GM18502 (cell line): ENCODE results near the gene RPL35.
A peak's percentile ranks its signal among the peaks of the same experiment; 100 is the strongest.
"Not testable (repeated sequence)": the region's sequence is repeated elsewhere in the genome, so short reads cannot be mapped to it uniquely, and the experiment has no call there.

Source experiments
- ATAC-seq: cut with Tn5 transposase; IDR thresholded peaks from one replicate; pipeline ENCODE4 v1.9.1; 2021; ENCODE audit warnings: mild to moderate bottlenecking; ENCODE audit not compliant: unreplicated experiment, poor library complexity

RPL35 gene

DNA sequence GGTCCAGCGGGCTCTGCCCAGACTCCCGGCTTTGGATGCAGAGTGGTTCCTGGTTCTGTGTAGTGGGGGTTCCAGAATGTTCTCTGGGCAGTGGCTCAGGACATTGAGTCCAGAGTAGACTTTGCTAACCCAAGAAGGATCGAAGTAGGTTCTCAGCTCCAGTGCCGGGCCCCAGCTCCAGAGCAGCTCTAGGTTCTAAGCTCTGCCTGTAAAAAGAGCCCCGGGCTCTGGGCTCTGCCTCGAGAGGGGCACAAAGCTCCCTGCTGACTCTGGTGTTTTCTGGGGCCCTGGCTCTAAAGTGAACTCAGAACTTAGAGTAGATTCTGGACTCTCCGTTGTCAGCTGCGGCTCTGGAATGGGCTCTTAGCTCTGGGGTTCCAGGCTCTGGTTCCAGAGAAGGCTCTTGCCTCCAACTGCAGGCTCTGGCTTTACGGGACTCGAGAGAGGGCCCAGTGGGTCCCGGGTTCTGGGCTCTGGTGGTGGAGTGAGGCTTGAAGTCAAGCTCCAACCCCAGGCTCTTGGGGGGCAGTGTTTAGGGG lies 8.1 kb downstream of the RPL35 start:
- no peak for ATAC-seq

DNA sequence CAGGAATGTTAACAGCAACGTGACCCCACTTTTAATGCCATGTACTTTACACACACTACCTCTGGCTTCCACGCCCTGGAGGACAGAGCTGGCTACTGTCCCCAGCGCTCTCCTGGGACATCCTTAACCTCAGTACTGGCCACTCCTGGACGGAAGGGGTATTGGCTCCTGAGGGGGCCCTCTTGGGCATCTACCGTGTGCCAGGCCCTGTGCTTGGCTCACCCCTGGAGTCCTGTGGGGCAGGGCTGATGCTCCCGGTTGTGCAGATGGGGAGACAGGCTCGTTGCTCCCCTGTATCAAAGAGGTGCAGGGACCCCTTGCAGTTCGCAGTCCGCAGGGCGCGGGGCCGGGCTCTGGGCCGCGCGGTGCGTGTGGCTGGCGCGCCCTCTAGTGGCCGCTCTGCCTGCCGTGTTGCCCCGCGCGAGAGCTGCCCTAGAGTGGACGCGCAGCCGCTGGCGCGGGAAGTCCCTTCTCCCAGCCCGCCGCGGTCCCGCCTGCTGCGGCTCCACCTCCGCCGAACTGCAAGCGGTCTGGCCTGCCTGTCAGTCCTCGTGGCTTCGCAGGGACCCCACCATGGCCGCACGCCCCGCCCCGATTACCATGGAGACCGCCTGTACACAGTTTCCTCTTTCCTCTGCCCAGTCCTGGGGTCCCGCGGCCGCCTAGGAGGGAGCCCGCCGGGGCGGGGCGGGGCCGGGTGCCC lies 8.8 kb downstream of the RPL35 start, which contains the start of gene WDR38:
Gene WDR38 (plus strand): TSS at position 632 of the 703 bp plus-strand sequence. CDS start 72 bp downstream, outside the sequence.
- ATAC-seq = peak; percentile 82

DNA sequence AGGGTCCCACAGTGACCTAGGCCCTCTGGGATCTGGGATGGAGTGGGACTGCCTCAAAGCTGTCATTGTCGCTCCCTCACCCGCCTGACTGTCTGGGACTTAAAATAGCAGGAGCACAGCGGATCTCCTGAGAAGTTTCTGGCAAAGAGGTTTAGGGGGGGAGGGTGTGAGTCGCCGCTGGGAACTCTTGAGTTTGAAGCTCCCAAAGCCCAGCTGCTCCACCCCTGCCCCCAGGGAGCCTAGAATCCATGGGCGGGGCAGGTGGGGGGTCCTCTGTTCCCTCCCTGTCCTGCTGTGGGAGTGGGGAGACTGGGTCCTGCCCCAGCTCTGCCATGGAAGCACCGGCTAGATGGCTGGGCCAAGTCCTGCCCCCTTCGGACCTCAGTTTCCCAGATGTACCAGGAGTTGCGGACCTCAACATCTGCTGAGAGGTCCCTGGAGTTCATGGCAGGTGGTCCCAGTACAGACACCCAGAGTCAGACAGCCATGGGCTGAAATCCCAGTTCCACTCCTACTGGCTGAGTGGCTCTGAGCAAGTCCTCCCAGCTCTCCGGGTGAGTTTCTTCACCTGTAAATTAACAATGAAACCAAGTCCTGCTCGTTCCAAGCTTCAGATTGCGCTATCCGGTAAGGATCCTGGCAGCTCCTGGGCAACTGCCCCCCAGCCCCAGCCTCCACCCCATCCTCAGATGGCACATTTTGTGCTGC lies 9.5 kb downstream of the RPL35 start:
- no peak for ATAC-seq

DNA sequence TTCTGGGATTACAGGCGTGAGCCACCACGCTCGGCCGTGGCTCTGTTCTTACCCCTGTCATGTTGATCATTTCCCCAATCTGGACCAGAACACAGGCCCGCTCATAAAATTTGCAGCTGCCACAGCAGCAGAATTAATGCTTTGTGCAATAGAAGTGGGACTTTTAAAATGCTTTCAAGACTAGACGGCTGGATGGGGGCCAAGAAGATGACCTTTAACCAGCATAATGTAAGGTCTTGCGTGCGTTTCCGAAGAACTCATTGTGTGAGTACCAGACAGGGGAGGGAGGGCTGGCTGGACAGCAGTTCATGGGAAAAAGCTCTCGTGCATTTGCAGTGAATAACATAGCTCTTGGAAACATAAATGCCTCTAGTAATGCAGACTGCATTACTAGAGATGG lies 12.0 kb downstream of the RPL35 start:
- no peak for ATAC-seq

DNA sequence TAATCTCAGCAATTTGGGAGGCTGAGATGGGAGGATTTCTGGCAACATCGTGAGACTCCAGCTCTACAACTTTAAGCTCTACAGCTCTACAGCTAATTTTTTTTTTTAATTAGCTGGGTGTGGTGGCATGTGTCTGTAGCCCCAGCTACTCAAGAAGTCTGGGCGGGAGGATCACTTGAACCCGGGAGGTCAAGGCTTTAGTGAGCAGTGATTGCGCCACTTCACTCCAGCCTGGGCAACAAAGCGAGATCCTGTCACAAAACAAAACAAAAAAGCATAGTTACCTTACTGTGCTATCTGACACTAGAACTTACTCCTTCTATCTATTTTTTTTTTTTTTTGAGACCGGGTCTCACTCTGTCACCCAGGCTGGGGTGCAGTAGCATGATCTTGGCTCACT lies 14.8 kb downstream of the RPL35 start:
- ATAC-seq = no peak

DNA sequence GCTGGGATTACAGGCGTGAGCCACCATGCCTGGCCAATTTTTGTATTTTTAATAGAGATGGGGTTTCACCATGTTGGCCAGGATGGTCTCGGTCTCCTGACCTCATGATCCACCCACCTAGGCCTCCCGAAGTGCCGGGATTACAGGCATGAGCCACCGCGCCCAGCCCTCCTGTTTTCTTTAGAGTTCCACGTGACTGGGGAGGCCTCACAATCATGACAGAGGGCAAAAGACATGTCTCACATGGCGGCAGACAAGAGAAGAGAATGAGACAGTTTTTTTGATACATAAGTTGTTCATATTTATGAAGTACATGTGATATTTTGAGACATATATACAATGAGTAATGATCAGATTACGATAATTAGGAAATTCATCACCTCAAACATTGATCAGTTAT lies 15.3 kb downstream of the RPL35 start:
- ATAC-seq = not testable (repeated sequence)

DNA sequence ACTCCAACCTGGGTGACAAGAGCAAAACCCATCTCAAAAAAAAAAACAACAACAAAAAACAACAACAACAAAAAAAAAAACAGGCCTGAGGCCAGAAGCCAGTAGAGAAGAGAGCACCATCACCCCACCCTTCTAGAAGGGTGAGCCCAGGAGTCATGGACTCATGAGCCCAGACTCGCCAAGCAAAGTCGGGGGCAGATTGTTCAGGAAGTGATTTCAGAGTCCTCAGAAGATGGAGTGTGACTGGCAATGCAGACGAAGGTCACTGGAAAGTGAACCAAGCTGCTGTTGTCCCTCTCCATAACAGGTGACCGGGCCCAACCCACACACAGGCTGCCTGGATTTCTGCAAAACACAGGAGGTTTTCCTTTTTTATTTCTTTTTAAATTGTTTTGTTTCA lies 17.5 kb downstream of the RPL35 start:
- ATAC-seq = no peak

DNA sequence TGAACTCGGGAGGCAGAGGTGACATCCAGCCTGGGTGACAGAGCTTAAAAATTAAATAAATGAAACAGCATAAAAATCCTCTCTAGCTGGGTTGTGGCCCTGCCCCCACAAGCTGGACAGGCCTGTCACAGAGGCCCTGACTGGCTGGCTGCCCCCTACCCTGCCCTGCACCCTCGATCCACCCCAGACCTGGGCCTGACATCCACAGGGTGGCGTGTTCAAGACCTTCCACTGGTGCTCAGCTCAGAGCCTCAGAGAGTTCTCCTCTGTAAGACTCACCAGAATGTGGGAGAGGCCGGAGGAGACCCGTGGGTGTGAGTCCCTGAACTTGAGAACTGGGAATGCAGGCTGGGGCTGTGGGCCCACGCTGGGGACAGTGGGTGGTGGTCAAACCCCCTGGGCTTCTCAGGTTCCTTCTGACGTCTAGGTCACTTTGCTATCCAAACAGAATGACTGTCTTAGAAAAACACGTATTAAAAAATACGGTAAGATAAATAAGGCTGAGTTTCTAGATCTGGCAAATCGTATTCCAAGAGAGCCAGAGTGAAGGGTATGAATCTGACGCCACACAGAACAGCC lies 18.2 kb downstream of the RPL35 start:
- no peak for ATAC-seq

DNA sequence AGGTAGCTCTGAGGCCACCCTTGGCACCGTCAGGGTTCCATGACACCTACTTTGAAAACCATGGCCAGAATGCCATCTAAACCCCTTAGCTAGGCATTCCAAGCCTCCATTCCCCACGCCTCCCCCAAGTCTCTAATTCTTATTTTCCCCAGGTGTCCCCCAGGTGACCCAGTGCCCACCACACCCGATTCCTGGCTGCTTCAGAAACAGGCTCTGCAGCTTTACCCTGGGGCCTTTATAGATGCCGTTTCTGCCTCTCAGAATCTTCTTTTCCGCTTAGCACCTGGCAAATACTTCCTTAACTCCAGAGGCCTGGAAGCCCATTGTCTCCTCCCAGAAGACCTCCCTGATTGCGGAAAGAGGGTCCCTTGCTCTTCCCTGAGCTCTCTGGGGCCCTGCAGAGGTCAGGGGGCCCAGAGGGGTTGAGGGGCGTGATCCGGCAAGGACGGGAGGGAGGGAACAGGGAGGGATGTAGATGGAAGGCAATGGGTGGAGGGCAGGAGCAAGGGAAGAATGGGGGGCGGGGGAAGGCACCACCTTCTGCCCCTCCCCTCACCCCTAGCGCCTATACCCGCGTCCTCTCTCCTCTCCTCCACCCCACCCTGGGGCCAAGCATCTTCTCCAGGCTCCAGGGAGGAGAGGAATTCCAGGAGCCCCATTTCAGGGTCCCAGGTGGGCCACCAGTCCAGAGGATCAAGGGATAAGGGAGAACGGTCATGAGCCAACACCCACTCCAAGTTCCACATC lies 20.5 kb downstream of the RPL35 start:
- no peak for ATAC-seq

DNA sequence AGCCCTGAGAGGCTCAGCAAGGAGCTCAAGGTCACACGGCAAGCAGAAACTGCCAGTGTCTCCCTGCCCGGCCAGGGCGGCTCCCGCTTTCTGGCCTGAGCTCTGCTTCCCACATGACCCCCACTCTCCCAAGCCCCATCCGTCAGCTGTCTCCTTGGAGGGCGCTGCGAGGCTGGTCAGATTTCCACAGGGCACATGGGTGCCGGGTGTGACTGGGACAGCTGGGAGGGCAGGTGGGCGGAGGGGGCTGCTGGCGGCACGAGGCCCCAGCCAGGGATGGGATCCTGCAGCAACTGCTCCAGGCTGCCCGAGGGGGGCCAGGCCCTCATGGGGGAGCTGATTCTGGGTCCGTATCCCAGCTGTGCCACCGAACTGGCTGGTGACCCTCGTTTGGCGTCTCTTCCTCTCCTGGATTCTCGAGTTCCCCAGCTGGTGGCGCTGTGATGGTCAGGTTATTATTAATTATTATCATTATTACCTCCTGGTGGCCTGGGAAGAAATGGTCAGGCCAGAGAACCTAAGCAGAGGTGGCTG lies 21.4 kb downstream of the RPL35 start:
- no peak for ATAC-seq

DNA sequence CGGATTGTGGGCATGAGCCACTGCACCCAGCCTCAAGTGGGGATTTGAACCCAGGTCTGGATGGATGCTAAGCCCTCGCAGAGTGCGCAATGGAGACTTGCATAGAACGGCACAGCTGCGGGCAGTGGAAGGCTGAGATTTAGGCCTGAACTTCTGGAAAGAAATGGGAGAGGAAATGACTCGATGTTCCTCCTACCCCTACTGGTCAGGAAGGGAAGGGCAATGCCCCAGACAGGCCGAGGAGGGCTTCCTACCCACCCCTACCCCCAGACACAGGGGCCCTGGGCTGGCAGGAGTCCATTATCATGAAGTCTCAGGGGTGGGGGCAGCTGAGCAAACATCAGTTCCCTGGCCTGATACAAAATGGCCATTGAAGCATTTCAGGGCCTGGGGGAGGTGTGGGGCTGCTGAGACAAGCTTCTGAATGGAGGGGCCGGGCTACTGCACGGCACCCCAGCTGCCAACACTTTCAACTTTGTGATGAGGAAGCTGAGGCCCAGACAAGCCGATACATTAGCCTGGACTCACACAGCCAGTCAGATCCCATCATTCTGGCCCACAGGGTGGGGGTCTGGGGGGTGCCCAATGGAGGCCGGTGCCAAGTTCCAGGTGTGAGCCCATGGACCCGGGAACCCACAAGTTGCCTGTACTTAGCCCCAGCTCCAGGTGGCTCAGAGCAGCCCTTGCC lies 22.0 kb downstream of the RPL35 start:
- ATAC-seq = no peak

DNA sequence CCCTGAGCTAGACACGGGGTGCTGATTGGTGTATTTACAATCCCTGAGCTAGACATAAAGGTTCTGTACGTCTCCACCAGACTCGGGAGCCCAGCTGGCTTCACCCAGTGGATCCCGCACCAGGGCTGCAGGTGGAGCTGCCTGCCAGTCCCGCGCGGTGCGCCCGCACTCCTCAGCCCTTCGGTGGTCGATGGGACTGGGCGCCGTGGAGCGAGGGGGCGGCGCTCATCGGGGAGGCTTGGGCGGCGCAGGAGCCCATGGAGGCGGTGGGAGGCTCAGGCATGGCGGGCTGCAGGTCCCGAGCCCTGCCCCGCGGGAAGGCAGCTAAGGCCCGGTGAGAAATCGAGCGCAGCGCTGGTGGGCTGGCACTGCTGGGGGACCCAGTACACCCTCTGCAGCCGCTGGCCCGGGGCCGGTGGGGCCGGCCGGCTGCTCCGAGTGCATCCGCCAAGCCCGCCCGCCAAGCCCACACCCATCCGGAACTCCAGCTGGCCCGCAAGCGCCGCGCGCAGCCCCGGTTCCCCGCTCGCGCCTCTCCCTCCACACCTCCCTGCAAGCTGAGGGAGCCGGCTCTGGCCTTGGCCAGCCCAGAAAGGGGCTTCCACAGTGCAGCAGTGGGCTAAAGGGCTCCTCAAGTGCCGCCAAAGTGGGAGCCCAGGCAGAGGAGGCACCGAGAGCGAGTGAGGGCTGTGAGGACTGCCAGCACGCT lies 23.0 kb downstream of the RPL35 start:
- not testable (repeated sequence) for ATAC-seq

DNA sequence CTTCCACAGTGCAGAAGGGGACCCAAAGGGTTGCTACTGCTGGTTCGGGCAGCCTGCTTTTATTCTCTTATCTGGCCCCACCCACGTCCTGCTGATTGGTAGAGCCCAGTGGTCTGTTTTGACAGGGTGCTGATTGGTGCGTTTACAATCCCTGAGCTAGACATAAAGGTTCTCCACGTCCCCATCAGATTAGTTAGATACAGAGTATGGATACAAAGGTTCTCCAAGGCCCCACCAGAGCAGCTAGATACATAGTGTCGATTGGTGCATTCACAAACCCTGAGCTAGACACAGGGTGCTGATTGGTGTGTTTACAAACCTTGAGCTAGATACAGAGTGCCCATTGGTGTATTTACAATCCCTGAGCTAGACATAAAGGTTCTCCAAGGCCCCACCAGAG lies 23.6 kb downstream of the RPL35 start:
- ATAC-seq = not testable (repeated sequence)

DNA sequence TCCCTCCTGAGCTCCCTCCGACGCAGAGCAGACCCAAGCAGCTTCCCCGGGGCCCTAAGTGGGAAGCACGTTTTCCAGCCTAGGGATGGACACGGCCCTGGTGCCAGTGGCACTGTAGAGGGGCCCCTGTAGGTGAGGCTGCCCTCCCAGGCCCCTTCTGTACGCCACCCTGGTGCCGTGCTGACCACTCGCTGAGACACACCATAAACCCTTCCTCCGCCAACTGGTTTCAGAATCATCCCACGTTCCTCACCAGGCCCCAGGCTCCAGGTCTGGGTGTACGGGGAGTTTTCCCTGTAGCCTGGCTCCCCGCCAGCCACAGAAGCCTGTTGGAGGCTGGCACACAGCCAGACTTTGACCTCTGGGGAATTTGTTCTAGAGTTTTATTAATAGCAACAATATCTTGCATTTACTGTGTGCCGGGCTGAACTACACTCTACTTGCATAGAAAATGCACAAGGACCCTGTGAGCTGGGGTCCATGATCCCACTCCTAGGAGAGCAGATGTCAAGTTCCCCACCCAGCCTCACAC lies 26.7 kb downstream of the RPL35 start:
- ATAC-seq = no peak

DNA sequence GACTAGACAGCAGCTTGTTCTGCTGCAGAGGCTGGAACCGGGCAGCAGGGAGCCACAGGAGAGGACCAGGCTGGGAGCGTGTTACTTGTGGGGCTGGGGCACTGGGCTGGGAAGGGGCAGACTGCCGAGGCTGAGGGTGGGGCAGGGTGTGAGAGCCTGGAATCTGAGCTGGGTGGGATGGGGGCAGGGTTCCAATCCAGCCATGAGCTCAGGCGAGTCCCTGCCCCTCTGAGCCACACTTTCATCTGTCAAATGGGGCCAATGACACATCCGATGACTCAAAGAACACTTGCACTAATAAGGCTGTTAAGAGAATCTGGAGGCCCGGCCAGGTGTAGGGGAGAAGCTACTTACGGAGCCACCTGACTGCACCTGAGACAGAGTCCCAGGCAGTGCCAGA lies 27.2 kb downstream of the RPL35 start:
- no peak for ATAC-seq

DNA sequence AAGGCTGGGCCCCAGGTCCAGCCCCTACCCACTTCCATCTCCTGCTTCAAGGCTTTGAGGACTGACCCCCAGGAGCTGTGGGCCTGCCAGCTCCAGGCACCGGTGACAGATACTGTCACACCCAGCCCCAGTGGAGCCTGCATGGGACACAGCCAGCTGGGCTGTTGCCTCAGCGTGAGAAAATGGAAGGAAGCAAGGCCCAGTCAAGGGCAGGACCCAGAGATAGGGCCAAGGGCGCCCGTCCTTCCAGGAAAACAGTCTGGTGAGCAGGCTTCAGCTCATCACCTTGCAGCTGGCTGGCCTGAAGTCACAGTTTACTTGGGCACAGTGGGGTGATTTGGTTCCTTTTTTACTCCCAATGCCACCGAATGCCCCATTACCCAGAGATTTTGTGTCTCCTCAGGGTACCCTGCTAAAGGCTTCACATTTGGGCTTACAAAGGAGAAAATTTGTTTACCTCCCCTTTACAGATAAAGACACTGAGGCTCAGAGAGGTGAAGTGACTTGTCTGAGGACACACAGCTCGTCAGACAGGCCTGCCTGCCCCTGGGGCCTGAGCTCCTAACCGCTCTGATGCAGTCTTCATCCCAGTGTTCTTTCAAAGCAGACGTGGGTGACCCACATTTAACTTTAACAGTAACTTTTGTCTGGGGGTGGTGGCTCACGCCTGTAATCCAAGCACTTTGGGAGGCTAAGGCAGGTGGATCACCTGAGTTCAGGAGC lies 30.0 kb downstream of the RPL35 start:
- ATAC-seq = no peak

DNA sequence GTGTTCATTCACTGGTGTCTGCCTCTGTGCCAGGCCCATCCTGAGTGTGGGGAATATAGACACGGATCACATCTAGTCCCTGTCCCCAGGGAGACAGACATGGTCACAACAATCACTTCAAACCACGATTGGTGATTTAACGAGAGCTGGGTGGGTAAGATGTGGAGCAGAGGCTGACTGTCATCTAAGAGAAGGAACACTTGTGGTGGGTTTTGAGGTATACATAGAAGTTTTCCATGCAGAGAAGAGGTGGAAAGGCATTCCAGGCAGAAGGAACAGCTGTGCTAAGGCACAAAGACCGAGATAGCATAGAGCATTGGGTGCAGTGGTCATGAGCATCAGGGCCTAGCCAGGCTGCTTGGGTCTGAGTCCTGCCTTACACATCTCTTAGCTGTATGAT lies 31.2 kb downstream of the RPL35 start:
- no peak for ATAC-seq

DNA sequence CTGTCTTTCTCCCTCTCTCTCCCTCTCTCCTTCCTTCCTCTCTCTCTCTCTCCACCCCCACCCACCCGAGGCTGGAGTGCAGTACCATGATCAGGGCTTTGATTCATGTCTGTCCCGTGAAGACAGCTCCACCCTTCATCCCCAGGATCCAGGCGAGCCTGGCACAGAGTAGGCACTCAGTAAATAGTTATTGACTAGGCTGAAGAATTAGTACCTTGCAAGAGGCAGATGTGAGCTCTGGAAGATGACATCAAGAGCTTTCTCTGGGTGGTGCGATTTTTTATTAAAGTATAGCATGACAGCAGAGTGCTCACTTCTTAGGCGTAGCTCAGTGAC lies 32.5 kb downstream of the RPL35 start:
- no peak for ATAC-seq
